ENCODE results near the gene SASH1.

GRCh38 chr6:148431840-148432239 is 89.2 kb downstream of the SASH1 start:
- TF ChIP-seq CTCF (IDR thresholded peaks at IDR 0.05; ENCODE audit: control extremely low read depth in 1 of 3, insufficient read depth in 1 of 3, low read depth in 1 of 3, low read length in 3 of 3) (no peak), MAX (IDR thresholded peaks at IDR 0.05) (no peak), POLR2AphosphoS5 (IDR thresholded peaks at IDR 0.05; ENCODE audit: low read depth, low read length) (no peak), BCL11A (IDR thresholded peaks at IDR 0.05; ENCODE audit: low read depth in 2 of 2, low read length in 2 of 2) (no peak), EZH2 (IDR thresholded peaks at IDR 0.05; ENCODE audit: low read depth, low read length, severe bottlenecking) (no peak), CHD2 (IDR thresholded peaks at IDR 0.05; ENCODE audit: low read length) (no peak), TAF1 (IDR thresholded peaks at IDR 0.05; ENCODE audit: low read depth, low read length) (no peak)

Measured in H1 (cell line).